ENCODE results near the gene VPS9D1. TPM values are rescaled to one million over a fixed set of nuclear protein-coding genes. Genes with fewer than 3 reads are reported as not detected.
A peak's percentile ranks its signal among the peaks of the same experiment; 100 is the strongest.

The VPS9D1 gene
- polyA plus RNA-seq, 3 donors, result 1.2 to 29.7 (median 1.6) TPM

DNA sequence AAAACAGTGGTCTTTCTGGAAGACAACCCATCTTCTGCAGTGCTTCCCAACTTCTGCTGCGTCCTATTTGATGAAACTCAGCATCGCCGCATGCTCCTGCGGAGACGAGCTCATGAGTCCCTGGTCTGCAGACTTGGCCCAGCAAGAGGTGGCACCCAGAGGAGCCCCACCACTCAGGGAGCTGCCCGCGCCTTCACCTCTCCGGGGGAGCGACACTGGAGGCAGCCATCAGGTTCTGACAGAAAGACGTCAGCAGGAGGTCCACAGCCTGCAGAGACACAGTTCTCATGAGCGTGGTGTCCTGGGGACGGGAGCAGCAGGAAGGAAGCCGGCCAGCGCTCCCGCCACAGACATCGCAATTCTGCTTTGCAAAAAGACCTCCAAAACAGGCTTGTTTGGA, 49.7 kb upstream of the VPS9D1 start:
- Histone ChIP-seq H3K4me2 (replicated peaks; ENCODE audit: extremely low read depth, low read length, poor library complexity, severe bottlenecking) (no peak overlapping the region), H4K20me1 (ENCODE audit: insufficient read depth, low read length) (no peaks in the 10 kb centered on the region), H3K79me2 (ENCODE audit: insufficient read depth, low read length) (no peaks in the 10 kb centered on the region), H3K27me3 (ENCODE audit: control insufficient read depth in 2 of 2, insufficient read depth in 2 of 2, low read length in 2 of 2) (no peaks in the 10 kb centered on the region), H3K9me3 (replicated peaks in 1 of 2; ENCODE audit: control insufficient read depth in 1 of 2, insufficient read depth in 1 of 2, low read length in 2 of 2) (no peaks in the 10 kb centered on the region), H3K27ac (ENCODE audit: low read depth in 1 of 2, low read length in 2 of 2) (no peak overlapping the region), H3K4me1 (ENCODE audit: control insufficient read depth in 1 of 2, insufficient read depth in 2 of 2, low read length in 2 of 2) (peaks cover 4 to 5% of the 10 kb centered on the region in 2 donors), H3K4me3 (replicated peaks in 1 of 3; ENCODE audit: low read depth in 2 of 3, low read length in 3 of 3) (no peak overlapping the region), H3K36me3 (replicated peaks in 1 of 2; ENCODE audit: control insufficient read depth in 1 of 2, insufficient read depth in 2 of 2, low read length in 2 of 2) (peaks cover 29 to 48% of the 10 kb centered on the region in 2 donors), H2AFZ (ENCODE audit: insufficient read depth, low read depth, low read length, poor library complexity, severe bottlenecking) (no peak overlapping the region), H3K9ac (ENCODE audit: insufficient read depth, low read length, poor library complexity, severe bottlenecking) (no peak overlapping the region)
- Mint-ChIP-seq H3K36me3 (peaks cover 41 to 78% of the 10 kb centered on the region in 2 donors), H3K27ac (peak overlapping the region in 1 of 7 donors; percentile 63), H3K4me1 (peaks cover 4% of the 10 kb centered on the region), H3K9me3 (no peaks in the 10 kb centered on the region), H3K4me3 (no peak overlapping the region), H3K27me3 (ENCODE audit: low read depth in 3 of 3) (peaks cover 0 to 3% (median 0%) of the 10 kb centered on the region in 3 donors)
- TF ChIP-seq, protein P1, sequence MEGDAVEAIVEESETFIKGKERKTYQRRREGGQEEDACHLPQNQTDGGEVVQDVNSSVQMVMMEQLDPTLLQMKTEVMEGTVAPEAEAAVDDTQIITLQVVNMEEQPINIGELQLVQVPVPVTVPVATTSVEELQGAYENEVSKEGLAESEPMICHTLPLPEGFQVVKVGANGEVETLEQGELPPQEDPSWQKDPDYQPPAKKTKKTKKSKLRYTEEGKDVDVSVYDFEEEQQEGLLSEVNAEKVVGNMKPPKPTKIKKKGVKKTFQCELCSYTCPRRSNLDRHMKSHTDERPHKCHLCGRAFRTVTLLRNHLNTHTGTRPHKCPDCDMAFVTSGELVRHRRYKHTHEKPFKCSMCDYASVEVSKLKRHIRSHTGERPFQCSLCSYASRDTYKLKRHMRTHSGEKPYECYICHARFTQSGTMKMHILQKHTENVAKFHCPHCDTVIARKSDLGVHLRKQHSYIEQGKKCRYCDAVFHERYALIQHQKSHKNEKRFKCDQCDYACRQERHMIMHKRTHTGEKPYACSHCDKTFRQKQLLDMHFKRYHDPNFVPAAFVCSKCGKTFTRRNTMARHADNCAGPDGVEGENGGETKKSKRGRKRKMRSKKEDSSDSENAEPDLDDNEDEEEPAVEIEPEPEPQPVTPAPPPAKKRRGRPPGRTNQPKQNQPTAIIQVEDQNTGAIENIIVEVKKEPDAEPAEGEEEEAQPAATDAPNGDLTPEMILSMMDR (IDR thresholded peaks at IDR 0.05), result no peak
- intact Hi-C loops (cut with micrococcal nuclease), result no loop called here
- 88% methylated on average over 16 of the region's 16 CpGs for WGBS (ENCODE audit: insufficient coverage)
- no peak for DNase-seq

DNA sequence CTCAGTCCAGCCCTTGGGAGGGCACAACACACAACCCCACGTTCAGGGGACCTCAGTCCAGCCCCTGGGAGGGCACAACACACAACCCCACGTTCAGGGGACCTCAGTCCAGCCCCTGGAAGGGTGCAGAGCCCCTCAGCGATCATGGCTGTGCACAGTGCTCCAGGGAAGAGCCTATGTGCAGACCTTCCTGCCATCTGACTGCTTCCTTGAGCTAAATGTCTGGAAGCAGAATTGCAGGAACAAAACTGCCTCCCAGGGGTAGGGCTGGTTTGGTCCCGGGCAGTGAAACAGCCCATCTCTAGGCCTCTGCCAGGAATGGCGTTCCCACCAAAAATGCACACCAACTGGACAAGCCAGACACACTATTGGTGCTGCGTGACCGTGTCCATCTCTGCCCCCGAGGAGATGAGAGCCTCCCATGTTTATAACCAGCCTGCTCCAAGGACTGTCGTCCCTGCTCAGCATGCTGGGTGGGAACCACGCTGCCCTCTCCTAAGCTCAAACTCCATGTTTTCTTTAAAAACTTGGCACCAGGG, 44.7 kb upstream of the VPS9D1 start:
- H3K27ac ChIP-seq (ENCODE audit: low read depth in 1 of 2, low read length in 2 of 2), result peak overlapping the region; percentile 87 to 99
- Mint-ChIP-seq H3K4me3 (peak overlapping the region; percentile 89 to 97), H3K4me1 (peaks cover 39% of the 10 kb centered on the region), H3K27ac (peak overlapping the region; percentile 94 to 99 (median 98)), H3K36me3 (peaks cover 25 to 37% of the 10 kb centered on the region in 2 donors), H3K27me3 (ENCODE audit: low read depth in 3 of 3) (no peaks in the 10 kb centered on the region), H3K9me3 (no peaks in the 10 kb centered on the region)
- WGBS (ENCODE audit: insufficient coverage), result 48% methylated on average over 10 of the region's 10 CpGs
- peaks cover 32 to 46% of the 10 kb centered on the region in 2 donors for H3K4me1 ChIP-seq (ENCODE audit: control insufficient read depth in 1 of 2, insufficient read depth in 2 of 2, low read length in 2 of 2)
- H3K4me3 ChIP-seq (replicated peaks in 1 of 3; ENCODE audit: low read depth in 2 of 3, low read length in 3 of 3), result peak overlapping the region; percentile 38 to 96 (median 95)
- no peak for DNase-seq
- TF ChIP-seq, protein P1 (IDR thresholded peaks at IDR 0.05), result no peak
- H3K9me3 ChIP-seq (replicated peaks in 1 of 2; ENCODE audit: control insufficient read depth in 1 of 2, insufficient read depth in 1 of 2, low read length in 2 of 2), result no peaks in the 10 kb centered on the region
- intact Hi-C loops (cut with micrococcal nuclease), result no loop called here
- H3K4me2 ChIP-seq (replicated peaks; ENCODE audit: extremely low read depth, low read length, poor library complexity, severe bottlenecking), result peak overlapping the region; percentile 89
- peak overlapping the region; percentile 75 for H3K9ac ChIP-seq (ENCODE audit: insufficient read depth, low read length, poor library complexity, severe bottlenecking)
- H3K36me3 ChIP-seq (replicated peaks in 1 of 2; ENCODE audit: control insufficient read depth in 1 of 2, insufficient read depth in 2 of 2, low read length in 2 of 2), result peaks cover 7 to 21% of the 10 kb centered on the region in 2 donors
- peaks cover 27% of the 10 kb centered on the region for H3K79me2 ChIP-seq (ENCODE audit: insufficient read depth, low read length)
- no peaks in the 10 kb centered on the region for H4K20me1 ChIP-seq (ENCODE audit: insufficient read depth, low read length)
- H3K27me3 ChIP-seq (ENCODE audit: control insufficient read depth in 2 of 2, insufficient read depth in 2 of 2, low read length in 2 of 2), result no peaks in the 10 kb centered on the region
- peak overlapping the region; percentile 93 for H2AFZ ChIP-seq (ENCODE audit: insufficient read depth, low read depth, low read length, poor library complexity, severe bottlenecking)

Measured in CD14-positive monocyte (primary cell).